Activated CD4-positive, alpha-beta T cell treated with anti-CD3 and anti-CD28 coated beads, Interleukin-2, amount 10 ng/mL, durations not matched to agents 7 days and 5 days (primary cell): ENCODE results near the gene SYT14. TPM values are rescaled to one million over a fixed set of nuclear protein-coding genes. Genes with fewer than 3 reads are reported as not detected.
"Not testable (repeated sequence)": the region's sequence is repeated elsewhere in the genome, so short reads cannot be mapped to it uniquely, and the experiment has no call there.

Experiments used
- CTCF ChIA-PET: fragments of 350-600 bp; sonication (Branson Sonifier 250); formaldehyde crosslinking; loops from one replicate; lab custom pipeline; 2021; ENCODE audit warnings: antibody characterized with exemption; lab: Charles Lee
- POLR2A ChIA-PET: fragments of 350-600 bp; sonication (Branson Sonifier 250); formaldehyde crosslinking; loops from one replicate; lab custom pipeline; 2021; ENCODE audit warnings: antibody characterized with exemption; lab: Charles Lee
- DNase-seq: peaks from one replicate; pipeline ENCODE4 v3.0.0-alpha.2; 2020
- H3K27ac Mint-ChIP-seq: one replicate; pipeline ENCODE4 v1.8.0; 2021; ENCODE audit warnings: mild to moderate bottlenecking, moderate library complexity, mixed read lengths
- H3K27me3 Mint-ChIP-seq: one replicate; pipeline ENCODE4 v1.8.0; 2021; ENCODE audit warnings: mixed read lengths
- H3K36me3 Mint-ChIP-seq: one replicate; pipeline ENCODE4 v1.8.0; 2021; ENCODE audit warnings: low read depth, mixed read lengths
- H3K4me1 Mint-ChIP-seq: one replicate; pipeline ENCODE4 v1.8.0; 2021; ENCODE audit warnings: mixed read lengths
- H3K4me3 Mint-ChIP-seq: one replicate; pipeline ENCODE4 v1.8.0; 2021; ENCODE audit warnings: mild to moderate bottlenecking, moderate library complexity, mixed read lengths
- H3K9me3 Mint-ChIP-seq: one replicate; pipeline ENCODE4 v1.8.0; 2021; ENCODE audit warnings: mixed read lengths
- total RNA-seq, 2 experiments: library from RNA; stranded (reverse); gene quantifications; one replicate each; pipeline ENCODE4 v1.2.3, GENCODE V29; 2021

The SYT14 gene
- total RNA-seq, 2 experiments from 2014 or later: not detected

DNA sequence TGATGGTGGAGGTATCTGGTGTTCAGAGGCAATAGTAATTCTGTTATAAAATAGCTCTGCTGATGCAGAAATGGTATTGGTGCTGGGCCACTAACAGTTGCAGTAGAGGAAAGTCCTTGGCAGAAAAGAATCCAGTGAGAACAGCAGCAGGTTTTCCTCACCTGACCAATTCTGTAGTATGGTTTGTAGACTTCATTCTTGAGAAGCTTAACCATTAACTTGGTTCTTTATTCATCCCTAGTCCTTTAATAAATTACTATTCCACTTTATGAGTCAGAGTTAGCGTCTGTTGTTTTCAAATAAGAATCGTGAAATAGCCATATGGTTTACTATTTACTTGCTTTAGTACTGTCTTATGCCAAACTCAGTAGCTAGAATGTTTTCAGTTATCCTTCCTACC is 166.1 kb downstream of the SYT14 start:
- no peak for DNase-seq
- Mint-ChIP-seq H3K36me3 (no peaks in the 10 kb centered on the region), H3K4me3 (no peak overlapping the region), H3K4me1 (no peaks in the 10 kb centered on the region), H3K9me3 (no peaks in the 10 kb centered on the region), H3K27ac (no peak overlapping the region), H3K27me3 (no peaks in the 10 kb centered on the region)
- POLR2A ChIA-PET: no interaction called here
- CTCF ChIA-PET: interaction anchor here (0.6 kb wide), 1 partner anchor 1360 kb away, joined by 4 read pairs; no protein-coding TSS in a partner anchor

GRCh38 chr1:210112906-210113305 is 174.9 kb downstream of the SYT14 start:
- CTCF ChIA-PET, H3K36me3 Mint-ChIP-seq, H3K4me1 Mint-ChIP-seq, H3K27me3 Mint-ChIP-seq, H3K9me3 Mint-ChIP-seq, DNase-seq, POLR2A ChIA-PET, H3K27ac Mint-ChIP-seq, H3K4me3 Mint-ChIP-seq: not testable (repeated sequence)

- H3K4me3 Mint-ChIP-seq: no peak overlapping the region
- no peak for DNase-seq
- no peaks in the 10 kb centered on the region for H3K9me3 Mint-ChIP-seq
- no peak overlapping the region for H3K27ac Mint-ChIP-seq
- ChIA-PET CTCF (no interaction called here), POLR2A (no interaction called here)
- H3K4me1 Mint-ChIP-seq: no peaks in the 10 kb centered on the region
- H3K36me3 Mint-ChIP-seq: no peaks in the 10 kb centered on the region
- H3K27me3 Mint-ChIP-seq: no peaks in the 10 kb centered on the region
These were observed 179.2 kb downstream of the SYT14 start for GRCh38 chr1:210117198-210117597.

GRCh38 chr1:210117681-210118170 is 179.7 kb downstream of the SYT14 start:
- H3K4me3 Mint-ChIP-seq: no peak overlapping the region
- ChIA-PET CTCF (no interaction called here), POLR2A (no interaction called here)
- no peak for DNase-seq
- H3K27me3 Mint-ChIP-seq: no peaks in the 10 kb centered on the region
- no peaks in the 10 kb centered on the region for H3K4me1 Mint-ChIP-seq
- H3K36me3 Mint-ChIP-seq: no peaks in the 10 kb centered on the region
- H3K27ac Mint-ChIP-seq: no peak overlapping the region
- H3K9me3 Mint-ChIP-seq: no peaks in the 10 kb centered on the region

GRCh38 chr1:210123383-210123782 is 185.4 kb downstream of the SYT14 start:
- CTCF ChIA-PET: no interaction called here
- H3K27me3 Mint-ChIP-seq: no peaks in the 10 kb centered on the region
- H3K4me3 Mint-ChIP-seq: no peak overlapping the region
- H3K9me3 Mint-ChIP-seq: no peaks in the 10 kb centered on the region
- no peaks in the 10 kb centered on the region for H3K36me3 Mint-ChIP-seq
- no peaks in the 10 kb centered on the region for H3K4me1 Mint-ChIP-seq
- POLR2A ChIA-PET: no interaction called here
- no peak overlapping the region for H3K27ac Mint-ChIP-seq
- DNase-seq: no peak

GRCh38 chr1:210123924-210124589 is 186.0 kb downstream of the SYT14 start:
- H3K27ac Mint-ChIP-seq: no peak overlapping the region
- no peaks in the 10 kb centered on the region for H3K36me3 Mint-ChIP-seq
- DNase-seq: no peak
- no peaks in the 10 kb centered on the region for H3K27me3 Mint-ChIP-seq
- no peaks in the 10 kb centered on the region for H3K4me1 Mint-ChIP-seq
- POLR2A ChIA-PET: no interaction called here
- H3K9me3 Mint-ChIP-seq: no peaks in the 10 kb centered on the region
- no peak overlapping the region for H3K4me3 Mint-ChIP-seq
- CTCF ChIA-PET: no interaction called here

DNA sequence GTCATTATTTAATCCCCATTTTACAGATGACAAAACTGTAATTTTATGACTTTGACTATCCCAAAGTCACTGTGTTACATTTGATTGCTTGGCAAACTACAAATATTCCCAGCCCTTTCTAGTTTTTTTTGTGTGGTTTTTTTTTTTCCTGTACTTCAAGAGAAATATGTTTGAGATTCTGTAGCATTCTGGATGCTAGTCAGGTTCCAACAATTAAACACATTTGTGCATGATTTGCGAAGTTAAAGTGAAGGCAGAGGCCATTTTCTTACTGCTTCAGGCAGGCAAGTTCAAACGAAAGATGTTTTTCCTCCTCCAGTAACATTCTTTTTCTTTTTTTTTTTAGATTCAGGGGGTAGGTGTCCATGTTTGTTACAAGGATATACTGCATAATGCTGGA is 186.7 kb downstream of the SYT14 start:
- H3K36me3 Mint-ChIP-seq: no peaks in the 10 kb centered on the region
- H3K27ac Mint-ChIP-seq: no peak overlapping the region
- H3K27me3 Mint-ChIP-seq: no peaks in the 10 kb centered on the region
- no peak for DNase-seq
- H3K9me3 Mint-ChIP-seq: no peaks in the 10 kb centered on the region
- no peak overlapping the region for H3K4me3 Mint-ChIP-seq
- H3K4me1 Mint-ChIP-seq: no peaks in the 10 kb centered on the region
- POLR2A ChIA-PET: no interaction called here
- CTCF ChIA-PET: no interaction called here

DNA sequence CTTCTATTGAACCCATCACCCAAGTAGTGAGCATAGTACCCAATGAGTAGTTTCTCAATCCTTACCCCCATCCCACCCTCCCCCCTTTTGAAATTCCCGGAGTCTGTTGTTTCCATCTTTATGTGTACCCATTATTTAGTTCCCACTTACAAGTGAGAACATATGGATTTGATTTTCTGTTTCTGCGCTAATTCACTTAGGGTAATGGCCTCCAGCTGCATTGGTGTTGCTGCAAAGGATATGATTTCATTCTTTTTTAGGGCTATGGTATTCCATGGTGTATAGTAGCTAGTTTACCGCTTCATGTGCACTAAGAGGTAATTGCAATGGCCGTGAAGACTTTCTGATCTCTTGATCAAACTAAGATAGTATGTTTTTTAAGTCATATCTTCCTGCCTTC is 187.1 kb downstream of the SYT14 start:
- no peaks in the 10 kb centered on the region for H3K36me3 Mint-ChIP-seq
- ChIA-PET CTCF (no interaction called here), POLR2A (no interaction called here)
- no peaks in the 10 kb centered on the region for H3K9me3 Mint-ChIP-seq
- H3K27ac Mint-ChIP-seq: no peak overlapping the region
- no peaks in the 10 kb centered on the region for H3K4me1 Mint-ChIP-seq
- DNase-seq: no peak
- no peaks in the 10 kb centered on the region for H3K27me3 Mint-ChIP-seq
- no peak overlapping the region for H3K4me3 Mint-ChIP-seq

DNA sequence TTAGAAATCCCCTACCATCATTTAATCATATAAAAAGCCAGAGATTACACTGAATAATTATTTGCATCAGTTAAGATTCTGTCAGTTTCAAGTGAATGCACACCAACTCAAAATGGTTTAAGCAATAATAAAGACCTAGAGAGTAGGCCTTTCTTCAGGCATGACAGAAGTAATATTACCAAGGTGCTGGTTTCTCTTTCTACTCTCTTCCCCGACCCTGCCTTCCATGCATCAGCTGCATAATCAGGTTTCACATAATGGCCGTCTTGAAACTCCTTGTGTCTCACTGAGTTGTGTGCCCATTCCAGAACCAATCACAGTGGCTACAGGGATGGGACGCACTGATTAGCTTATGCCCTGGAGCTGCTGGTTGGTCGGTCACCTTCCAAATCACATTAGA is 191.1 kb downstream of the SYT14 start:
- H3K4me3 Mint-ChIP-seq: no peak overlapping the region
- H3K9me3 Mint-ChIP-seq: no peaks in the 10 kb centered on the region
- CTCF ChIA-PET: no interaction called here
- H3K4me1 Mint-ChIP-seq: no peaks in the 10 kb centered on the region
- H3K36me3 Mint-ChIP-seq: no peaks in the 10 kb centered on the region
- no peak for DNase-seq
- H3K27me3 Mint-ChIP-seq: no peaks in the 10 kb centered on the region
- H3K27ac Mint-ChIP-seq: no peak overlapping the region
- POLR2A ChIA-PET: no interaction called here

DNA sequence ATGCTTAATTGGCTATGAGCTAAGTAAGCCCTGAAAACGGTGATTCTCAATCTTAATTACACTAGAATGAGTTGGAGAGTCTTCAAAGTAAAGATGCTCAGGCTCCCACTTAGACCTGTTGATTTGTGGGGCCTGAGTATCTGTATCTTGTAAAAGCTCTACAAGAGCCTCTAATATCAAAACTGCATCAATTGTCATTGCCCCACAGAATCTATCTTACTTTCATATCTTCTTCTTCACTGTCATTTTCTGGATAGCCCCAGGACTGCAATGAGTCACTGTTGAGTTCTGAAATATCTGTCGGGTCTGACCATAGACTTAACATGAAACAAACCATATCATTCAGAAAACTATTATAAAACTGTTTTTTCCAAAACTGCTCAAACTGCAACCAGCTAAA is 191.7 kb downstream of the SYT14 start:
- Mint-ChIP-seq H3K4me3 (no peak overlapping the region), H3K4me1 (no peaks in the 10 kb centered on the region), H3K27me3 (no peaks in the 10 kb centered on the region), H3K36me3 (no peaks in the 10 kb centered on the region), H3K9me3 (no peaks in the 10 kb centered on the region), H3K27ac (no peak overlapping the region)
- ChIA-PET POLR2A (no interaction called here), CTCF (no interaction called here)
- DNase-seq: no peak

DNA sequence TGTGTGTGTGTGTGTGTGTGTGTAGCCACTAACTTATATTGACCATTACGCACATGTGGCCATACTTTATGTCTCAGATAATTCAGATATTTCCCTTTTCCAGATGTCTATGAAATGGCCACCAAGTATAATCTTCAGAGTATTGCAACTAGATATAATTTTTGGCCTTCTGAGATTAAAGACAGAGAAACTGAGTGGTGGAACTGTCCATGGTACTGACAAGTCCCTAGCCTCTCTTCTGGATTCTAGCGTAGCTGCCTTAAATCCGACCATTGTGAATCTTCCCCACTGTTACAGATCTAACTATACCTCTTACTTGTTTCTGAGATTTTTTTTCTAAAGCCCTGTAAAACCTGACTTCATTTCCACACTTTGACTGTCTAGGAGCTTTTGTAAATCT is 194.6 kb downstream of the SYT14 start:
- Mint-ChIP-seq H3K36me3 (no peaks in the 10 kb centered on the region), H3K9me3 (no peaks in the 10 kb centered on the region), H3K27me3 (no peaks in the 10 kb centered on the region), H3K4me1 (no peaks in the 10 kb centered on the region), H3K27ac (no peak overlapping the region), H3K4me3 (no peak overlapping the region)
- CTCF ChIA-PET: no interaction called here
- peak; percentile 16 for DNase-seq
- POLR2A ChIA-PET: no interaction called here

DNA sequence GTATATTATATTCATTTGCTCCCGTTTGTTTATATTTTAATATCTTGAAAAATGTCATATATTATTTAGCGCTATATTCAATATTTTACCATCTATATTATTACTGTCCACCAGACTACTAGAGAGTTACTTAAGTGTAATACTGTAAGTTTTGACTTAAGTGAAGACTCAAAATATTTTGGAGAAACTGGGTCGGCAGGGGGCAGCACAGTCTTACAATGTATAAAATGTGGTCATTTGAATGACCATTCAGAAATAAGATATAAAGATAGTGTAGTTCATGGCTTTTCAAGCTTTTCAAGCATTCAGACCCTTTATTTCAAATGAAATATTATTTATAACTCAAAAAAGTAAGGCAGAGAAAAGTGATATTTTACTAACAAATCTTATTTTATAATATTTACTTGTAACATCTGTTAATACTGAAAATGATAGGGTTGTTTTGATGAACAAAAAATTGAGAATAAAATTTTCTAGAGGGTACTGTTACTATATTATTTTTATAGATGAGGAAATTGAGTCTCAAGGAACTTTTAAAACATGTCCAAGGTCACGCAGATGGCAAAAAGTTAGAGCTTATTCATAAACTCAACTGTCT is 205.5 kb downstream of the SYT14 start:
- Mint-ChIP-seq H3K9me3 (no peaks in the 10 kb centered on the region), H3K4me3 (no peak overlapping the region), H3K4me1 (no peaks in the 10 kb centered on the region), H3K27ac (no peak overlapping the region), H3K27me3 (peaks cover 17% of the 10 kb centered on the region), H3K36me3 (no peaks in the 10 kb centered on the region)
- DNase-seq: peak; percentile 47
- CTCF ChIA-PET: interaction anchor here (0.6 kb wide), 1 partner anchor 203 kb away, joined by 5 read pairs; no protein-coding TSS in a partner anchor
- POLR2A ChIA-PET: no interaction called here

DNA sequence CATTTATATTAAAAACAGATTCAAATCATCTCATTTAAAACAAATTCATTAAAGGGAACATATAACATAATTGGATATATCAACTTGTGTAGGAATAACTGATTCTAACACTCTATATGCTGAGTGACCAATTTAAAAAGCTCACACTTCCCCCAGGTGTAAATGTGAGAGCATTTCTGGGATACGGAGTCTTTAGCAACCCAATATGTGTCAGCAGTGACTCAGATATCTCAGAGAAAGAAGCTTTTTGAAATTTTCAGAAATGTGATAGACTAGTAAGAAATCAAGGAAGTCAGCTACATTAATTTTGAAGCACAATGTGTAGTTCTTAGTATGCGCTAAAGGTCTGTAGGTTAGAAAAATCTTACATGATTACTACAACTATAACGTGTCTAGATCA is 206.7 kb downstream of the SYT14 start:
- CTCF ChIA-PET: no interaction called here

More for the DNA sequence above, 206.7 kb downstream of the SYT14 start:
- H3K27ac Mint-ChIP-seq: no peak overlapping the region
- DNase-seq: no peak
- H3K9me3 Mint-ChIP-seq: no peaks in the 10 kb centered on the region
- no peaks in the 10 kb centered on the region for H3K36me3 Mint-ChIP-seq
- no peaks in the 10 kb centered on the region for H3K4me1 Mint-ChIP-seq
- no peak overlapping the region for H3K4me3 Mint-ChIP-seq
- POLR2A ChIA-PET: no interaction called here
- peaks cover 14% of the 10 kb centered on the region for H3K27me3 Mint-ChIP-seq
